Fibroblast of upper back skin (primary cell): ENCODE measurements around the gene POLR2M.

Experiments used
- DNase-seq: peaks from one replicate; pipeline ENCODE4 v3.0.0-alpha.2; 2013

Gene POLR2M

DNA sequence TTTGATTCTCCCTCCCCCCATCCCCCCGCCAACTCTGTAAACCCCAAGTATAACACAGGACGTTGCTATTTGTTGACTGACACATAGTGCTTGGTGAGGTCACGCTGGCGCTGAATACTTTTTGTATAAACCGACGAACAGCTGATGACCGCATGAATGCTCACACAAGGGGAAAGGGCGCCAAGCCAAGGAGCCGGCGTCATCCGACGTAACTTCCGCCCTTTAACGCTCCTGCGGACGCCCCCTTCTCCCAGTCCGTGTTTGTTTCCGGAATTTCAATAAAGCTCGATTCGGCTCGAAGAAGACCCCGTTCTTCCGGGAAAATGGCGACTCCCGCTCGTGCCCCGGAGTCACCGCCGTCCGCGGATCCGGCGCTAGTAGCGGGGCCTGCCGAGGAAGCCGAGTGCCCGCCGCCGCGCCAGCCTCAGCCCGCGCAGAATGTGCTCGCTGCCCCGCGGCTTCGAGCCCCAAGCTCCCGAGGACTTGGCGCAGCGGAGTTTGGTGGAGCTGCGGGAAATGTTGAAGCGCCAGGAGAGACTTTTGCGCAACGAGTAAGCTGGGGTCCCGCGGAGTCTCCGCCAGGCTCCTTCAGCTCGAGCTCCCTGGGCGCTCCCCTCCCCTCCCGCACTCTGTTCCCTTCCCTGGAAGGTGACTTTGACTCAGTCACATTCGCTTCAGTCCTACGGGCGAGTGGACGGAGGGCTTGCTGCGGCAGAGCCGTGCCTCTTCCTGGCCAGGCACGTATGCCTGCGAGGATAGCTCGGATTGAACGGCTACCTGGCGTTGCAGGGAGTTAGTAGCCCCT is at the start of gene POLR2M:
TSS of gene POLR2M (plus strand) at position 310 of the 805 bp plus-strand sequence. CDS start at position 439, 129 bp downstream.
- peak; percentile 99 for DNase-seq

GRCh38 chr15:57657619-57658018 is 48.9 kb upstream of the POLR2M start:
- DNase-seq = no peak

DNA sequence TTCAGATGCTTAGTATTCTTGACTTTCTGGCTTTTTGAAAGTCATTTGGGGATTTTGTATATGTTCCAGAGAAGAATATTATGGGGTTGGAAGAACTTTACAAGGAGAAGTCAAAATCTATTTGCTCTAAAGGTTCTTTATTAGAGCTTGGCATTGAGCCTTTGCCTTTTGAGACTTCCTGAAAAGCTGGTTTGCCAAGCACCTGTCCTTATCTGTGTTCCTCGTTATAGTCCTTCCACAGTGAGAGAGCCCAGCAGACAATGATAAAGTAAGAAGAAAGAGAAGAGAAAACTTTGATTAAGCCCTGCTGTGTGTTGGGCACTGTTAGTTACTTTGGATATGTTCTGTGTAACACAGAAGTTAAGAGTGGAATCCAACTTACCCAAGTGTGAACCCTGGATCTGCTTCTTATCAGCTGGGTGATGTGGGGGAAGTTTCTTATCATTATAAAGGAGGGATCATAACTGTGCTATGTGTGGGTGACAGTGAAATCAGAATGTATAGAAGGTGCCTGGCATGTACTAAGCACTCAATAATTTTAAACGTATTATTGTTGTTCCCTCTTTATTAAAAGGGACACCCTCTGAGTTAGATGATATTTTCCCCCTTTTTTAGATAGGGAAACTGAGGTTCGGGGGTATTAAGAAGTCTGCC is 44.3 kb upstream of the POLR2M start:
- DNase-seq = no peak

DNA sequence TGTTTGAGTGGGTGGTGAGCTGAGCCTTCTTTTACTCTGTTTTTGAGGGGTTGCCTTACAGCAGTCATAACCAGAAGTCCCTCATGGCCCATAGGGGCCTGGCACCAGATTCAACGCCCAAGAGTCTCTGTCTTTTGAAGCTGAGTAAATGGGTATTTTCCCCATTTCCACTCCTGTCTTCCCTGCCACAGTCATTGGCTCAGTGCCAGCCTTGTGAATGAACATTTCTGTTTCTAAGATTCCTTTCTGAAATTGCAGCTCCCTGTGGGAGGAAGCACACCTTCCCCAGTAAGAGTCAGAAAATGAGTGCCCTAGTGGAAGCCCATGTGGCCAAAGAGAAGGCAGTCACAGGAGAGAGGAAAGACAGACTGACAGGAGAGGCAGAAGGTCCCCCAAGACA is 43.7 kb upstream of the POLR2M start:
- no peak for DNase-seq

- no peak for DNase-seq
These were observed 43.3 kb upstream of the POLR2M start for GRCh38 chr15:57663262-57663661.

DNA sequence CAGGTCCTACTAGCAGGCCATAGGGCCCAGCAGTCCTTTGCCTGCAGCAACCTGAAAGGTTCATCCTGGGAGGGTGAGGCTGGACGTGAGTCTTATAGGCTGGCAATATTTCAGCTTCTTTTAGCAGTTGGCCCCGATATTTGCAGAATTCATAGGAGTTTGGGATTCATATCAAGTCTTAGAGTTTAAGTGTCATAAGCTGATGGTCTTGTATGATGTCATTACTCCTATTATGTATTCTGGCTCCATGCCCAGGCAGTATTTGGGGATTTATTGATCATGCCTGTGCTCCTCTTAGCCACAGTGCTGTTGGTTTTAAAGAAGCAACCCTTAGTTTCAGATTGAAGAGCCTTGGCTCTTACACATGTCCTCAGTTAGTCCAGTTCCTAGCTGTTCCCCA is 41.3 kb upstream of the POLR2M start:
- DNase-seq = no peak

DNA sequence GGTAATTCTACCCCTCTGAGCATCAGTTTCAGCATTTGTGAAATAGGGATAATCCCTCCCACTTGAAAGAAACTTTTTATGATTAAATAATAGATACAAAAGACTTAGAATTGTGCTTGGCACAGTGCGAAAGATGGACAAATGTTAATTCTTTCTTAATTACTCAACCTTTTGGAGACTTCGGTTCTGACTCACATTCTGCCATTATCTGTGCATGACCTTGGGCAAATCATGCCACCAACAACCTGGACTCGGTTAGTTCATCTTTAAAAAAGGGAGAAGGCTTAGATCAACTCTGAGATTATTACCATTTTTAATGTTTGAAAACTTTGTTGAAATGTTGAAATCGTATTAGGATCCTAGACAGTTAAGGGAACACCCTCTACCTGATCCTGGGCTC is 40.6 kb upstream of the POLR2M start:
- DNase-seq = no peak

- DNase-seq = peak; percentile 79
These were observed 39.2 kb upstream of the POLR2M start for GRCh38 chr15:57667171-57667849.

DNA sequence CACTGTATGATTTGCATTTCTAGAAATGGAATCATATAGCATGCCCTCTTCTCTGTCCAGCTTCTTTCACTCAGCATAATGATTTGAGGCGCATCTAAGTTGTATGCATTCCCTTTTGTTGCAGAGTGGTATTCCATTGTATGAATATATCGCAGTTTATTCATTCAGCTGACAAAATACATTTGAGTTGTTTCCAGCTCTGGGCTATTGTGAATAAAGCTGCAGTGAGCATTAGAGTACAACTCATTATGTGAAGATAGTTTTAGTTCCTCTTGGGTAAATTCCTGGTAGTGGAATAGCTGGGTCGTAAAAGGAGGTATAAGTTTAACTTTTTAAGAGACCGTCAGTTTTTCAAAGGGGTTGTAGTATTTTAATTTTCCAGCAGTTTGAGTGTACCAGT is 38.5 kb upstream of the POLR2M start:
- no peak for DNase-seq

GRCh38 chr15:57671636-57672035 is 34.9 kb upstream of the POLR2M start:
- DNase-seq = no peak

DNA sequence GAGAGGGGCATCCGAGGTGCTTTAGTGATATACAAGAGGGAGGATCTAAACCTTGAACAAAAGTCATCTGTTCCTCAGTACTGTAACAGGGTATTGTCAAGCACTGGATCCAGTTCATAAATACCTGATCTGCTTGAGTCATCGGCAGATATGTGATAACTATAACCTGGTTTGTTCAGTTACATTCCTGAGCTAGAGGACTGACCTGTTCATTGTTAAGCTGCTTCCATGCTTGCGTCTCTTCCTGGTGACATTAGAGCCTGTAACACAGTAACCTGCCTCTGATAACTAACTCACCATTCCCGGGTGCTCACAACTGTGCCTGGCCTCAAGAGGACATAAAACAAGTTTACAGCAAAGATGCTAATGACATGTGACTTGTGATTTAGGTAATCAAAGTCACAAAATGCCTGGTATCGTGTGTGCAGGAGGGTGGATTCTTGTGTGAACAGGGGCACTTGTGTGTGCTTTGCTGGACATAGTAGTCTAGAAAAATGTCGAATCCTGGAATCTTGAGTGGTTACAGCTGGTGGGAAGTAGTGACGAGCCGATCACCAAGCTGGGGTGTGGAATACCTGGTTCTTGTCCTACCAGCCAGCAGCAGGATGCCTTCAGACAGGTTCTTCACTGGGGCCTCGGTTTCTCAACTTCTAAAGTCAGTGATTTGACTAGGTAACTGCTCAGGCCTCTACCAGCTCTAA is 30.9 kb upstream of the POLR2M start:
- no peak for DNase-seq

DNA sequence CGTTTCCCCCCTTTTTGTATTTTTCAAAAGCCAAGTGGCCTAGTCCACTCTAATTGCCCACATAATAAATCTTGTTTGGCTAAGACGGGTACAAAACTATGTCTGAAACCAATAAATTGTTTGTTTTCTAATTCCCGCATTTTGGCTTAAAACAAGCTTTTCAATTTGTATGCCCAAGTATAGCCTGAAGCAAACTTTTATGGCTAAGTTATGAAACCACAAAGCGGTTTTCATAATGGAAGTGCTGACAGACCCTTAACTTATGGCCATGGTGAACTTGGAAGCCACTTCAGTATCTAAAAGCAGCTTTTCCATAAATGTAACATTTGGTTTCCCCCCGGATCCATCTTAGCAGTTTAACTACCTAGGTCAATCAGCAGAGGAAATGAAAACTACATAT is 29.9 kb upstream of the POLR2M start:
- DNase-seq = peak; percentile 57

- DNase-seq = no peak
These were observed 29.3 kb upstream of the POLR2M start for GRCh38 chr15:57677204-57677603.

GRCh38 chr15:57680021-57680420 is 26.5 kb upstream of the POLR2M start:
- peak; percentile 61 for DNase-seq

GRCh38 chr15:57681011-57681410 is 25.5 kb upstream of the POLR2M start:
- DNase-seq = no peak

DNA sequence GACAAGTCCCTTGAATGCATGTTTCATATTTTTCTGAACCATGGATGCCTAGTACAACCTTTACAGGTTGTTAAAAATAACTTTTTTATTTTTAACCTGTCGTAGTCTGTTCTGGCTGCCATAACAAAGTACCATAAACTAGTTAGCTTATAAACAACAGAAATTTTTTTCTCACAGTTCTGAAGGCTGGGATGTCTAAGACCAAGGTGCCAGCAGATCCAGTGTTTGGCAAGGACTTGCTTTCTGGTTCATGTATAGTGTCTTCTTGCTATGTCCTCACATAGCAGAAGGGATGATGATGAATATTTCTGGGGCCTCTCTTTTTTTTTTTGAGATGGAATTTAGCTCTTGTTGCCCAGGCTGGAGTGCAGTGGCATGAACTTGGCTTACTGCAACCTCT is 23.0 kb upstream of the POLR2M start:
- DNase-seq = no peak

DNA sequence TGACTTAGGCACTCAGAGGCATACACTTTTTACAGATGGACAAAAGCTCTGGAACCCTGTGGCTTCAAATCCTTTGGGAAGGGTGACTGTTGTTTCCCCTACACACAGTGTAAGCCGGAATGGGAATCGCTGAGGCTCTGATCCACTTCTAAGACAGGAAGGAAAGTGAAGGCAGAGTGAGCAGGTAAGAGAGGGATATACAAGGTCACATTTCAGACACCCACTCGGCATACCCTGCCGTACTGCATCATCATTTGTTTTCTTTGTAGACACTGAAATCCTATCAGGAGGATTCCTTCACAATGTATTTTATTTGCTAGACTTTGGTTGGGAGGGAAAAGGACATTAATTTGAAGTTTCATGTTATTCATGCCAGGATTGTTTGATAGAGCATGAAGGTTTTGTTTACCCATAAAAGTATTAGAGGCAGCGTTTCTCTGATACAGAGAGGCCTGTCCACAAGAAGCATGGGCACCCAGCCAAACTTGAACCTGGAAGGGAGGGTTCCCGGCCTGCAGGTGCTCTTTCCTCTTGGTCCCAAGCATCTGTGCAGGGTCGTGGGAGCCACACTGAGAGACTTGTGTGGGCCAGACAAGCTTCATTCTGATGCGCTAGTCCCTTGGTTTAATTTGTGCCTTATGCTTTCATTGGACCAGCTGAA is 21.9 kb upstream of the POLR2M start:
- DNase-seq = no peak

DNA sequence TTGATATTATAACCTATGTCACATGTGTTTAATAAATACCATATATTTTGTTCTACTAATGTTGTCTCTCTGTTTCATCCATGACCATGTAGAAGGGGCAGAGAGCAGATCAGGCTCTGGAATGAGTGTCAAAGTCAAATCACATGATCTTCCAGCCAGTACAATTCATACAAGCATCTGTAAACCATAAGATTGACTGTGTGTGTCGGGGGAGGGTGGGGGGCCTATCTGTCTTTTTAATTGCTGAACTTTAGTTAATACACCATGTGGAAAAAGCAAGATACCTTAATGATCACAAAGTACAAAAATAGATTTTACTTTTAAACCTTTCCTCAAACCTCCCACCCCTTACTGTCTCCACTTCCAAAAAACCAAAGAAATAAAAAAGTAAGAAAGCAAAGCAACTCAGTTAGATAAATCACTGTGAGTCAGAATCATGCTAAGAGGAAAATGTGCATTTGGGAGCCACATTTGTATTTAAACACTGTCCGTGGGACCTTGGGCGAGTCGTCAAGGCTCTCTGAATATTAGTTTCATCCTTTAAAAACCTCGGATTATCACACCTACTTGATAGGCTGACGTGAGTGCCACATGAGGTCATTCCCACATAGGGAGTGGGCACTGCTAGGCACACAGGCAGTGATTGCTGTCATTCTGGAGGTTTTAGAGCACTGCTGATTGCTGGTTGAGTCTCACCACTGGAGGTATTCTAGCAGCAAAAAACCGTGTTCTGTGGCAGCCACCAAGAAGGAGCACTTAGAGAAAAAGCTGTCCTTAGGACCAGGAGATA is 21.0 kb upstream of the POLR2M start:
- no peak for DNase-seq

DNA sequence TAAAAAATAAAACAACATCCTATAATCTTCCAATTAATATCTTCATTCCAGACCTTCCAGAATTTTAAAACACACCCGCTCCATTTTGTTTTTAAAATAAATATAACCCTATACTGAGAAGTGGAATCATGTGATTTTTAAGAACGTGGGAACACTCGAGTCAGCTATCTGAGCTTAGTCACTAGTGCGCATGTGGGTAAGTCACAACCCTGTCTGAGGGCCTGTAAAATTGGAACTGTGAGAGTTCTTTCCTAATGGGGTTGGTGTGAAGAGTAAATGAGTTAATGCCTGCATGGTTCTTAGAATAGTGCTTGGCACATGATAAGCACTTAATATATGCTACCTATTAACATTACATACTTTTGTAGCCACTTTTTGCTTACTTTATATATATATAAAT is 19.9 kb upstream of the POLR2M start:
- DNase-seq = no peak

- no peak for DNase-seq
These were observed 16.1 kb upstream of the POLR2M start for GRCh38 chr15:57690341-57690966.

DNA sequence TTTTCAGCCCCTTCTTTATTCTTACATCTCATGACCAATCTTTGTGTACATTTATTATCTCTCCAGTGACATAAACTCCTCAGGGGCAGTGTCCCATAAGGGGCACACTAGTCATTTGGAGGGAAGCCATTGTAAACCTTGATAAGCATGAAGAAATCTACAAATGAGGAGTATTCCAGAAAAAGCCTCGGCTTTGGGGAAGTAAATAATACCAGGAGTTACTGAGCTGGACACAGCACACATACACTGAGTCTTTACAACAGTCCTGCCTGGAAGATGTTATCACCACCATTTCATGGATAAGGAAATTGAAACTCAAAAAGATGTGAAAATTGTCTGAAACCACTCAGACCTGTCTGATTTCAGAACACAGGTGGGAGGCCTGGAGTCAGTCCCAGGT is 15.4 kb upstream of the POLR2M start:
- no peak for DNase-seq
